ENCODE data around the gene CABYR.
"Not testable (repeated sequence)": the region's sequence is repeated elsewhere in the genome, so short reads cannot be mapped to it uniquely, and the experiment has no call there.

Gene CABYR

DNA sequence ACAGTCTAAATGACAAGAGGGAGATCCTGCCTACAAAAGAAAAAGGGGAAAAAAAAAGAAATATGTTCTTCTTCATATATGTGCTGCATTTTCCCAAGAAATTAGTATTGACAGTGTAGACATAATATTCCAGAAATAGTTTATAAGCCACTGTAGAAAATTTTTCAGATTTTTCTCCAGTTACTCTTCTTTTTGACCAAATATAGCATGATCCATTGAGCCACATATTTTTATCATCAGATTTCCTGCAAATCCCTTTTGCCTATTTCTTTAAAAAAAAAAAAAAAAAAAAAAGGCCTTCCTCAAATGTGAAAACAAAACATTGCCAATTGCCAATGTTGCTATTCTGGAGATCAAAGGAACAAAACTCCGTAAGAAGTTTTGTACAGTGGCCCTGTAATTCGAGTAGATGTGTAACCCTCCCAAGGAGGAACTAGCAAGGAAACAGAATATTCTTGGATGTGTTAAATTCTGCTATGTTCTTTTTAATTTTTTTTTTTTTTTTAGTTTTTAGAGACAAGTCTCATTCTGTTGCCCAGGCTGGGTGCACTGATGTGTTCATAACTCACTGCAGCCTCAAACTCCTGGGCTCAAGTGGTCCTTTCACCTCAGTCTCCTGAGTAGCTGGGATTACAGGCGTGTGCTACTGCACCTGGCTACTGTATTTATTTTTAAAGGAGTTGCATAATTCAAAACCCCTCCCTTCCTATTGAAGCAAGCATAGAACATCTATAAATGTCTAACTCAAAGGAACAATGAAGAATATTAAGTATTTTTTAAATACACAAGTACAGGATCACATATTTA lies 12.5 kb upstream of the CABYR start:
- in situ Hi-C loops (cut with MboI; ENCODE audit: low sequenced_read_pairs) = no loop called here

DNA sequence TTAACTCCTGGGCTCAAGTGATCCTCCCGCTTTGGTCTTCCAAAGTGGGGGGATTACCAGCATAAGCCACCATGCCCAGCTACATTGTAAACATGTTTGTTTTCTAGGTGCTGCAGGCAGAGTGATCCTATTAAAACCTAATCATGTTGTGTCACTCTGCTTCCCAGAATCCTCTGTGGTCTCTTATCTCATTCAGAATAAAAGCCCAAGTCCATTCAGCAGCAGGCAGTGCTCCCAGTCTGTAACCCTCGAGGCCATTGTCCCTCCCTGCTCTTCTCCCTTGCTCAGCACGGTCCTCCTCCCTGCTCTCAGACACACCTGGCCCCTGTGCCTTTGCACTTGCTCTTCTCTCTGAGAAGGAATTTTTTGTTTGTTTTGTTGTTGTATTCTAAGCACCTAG lies 11.1 kb upstream of the CABYR start:
- in situ Hi-C loops (cut with MboI; ENCODE audit: low sequenced_read_pairs) = no loop called here

DNA sequence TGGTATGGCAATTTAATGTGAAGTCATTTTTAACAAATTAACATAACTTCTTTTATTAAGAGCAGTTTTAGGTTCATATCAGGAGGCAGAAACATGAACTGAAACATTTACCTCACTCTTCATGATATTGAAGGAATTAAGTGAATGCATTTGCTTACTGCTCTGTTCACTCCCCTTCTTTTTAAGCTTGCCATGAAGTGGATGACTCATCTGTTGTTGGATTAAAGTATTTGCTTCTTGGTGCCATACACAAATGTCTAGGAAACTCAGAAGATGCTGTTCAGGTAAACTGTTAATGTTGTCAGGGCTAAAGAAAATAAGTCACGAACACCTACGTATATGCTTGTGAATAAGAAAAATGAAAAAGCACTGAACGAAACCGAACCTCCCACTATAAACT lies 10.2 kb upstream of the CABYR start:
- in situ Hi-C loops (cut with MboI; ENCODE audit: low sequenced_read_pairs) = no loop called here

DNA sequence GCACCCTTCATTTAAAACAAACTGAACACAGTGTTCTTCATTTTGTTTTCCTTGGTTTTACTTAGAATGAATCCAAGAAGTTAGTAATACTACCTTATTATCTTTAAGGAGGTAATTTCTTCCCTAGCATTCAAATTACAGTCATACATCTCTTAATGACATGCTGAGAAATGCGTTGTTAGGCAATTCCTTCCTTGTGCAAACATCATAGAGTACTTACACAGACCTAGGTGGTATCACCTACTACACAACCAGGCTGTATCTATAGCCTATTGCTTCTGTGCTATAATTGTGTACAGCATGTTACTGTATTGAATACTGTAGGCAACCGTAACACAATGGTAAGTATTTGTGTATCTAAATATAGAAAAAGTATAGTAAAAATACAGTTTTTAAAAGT lies 8.4 kb upstream of the CABYR start:
- in situ Hi-C loops (cut with MboI; ENCODE audit: low sequenced_read_pairs) = no loop called here

DNA sequence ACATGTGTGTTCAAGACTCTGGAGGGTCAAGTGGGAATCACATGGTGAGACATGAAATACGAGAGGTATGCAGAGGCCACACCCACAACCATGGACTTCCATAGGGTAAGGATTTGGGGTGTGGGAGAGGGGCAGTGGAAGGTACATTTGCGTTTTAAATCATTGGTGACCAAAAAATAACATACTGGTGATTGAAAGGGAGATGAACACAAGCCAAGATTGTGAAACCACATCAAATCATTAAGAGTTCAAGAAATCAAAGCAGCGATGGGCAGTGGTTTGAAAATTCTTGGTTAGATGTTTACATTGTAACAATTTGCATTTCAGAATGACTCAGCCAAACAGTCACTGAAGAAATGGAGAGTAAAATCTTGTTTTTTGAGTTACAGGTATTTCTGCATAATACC lies 1.9 kb upstream of the CABYR start:
- in situ Hi-C loops (cut with MboI; ENCODE audit: low sequenced_read_pairs) = no loop called here

DNA sequence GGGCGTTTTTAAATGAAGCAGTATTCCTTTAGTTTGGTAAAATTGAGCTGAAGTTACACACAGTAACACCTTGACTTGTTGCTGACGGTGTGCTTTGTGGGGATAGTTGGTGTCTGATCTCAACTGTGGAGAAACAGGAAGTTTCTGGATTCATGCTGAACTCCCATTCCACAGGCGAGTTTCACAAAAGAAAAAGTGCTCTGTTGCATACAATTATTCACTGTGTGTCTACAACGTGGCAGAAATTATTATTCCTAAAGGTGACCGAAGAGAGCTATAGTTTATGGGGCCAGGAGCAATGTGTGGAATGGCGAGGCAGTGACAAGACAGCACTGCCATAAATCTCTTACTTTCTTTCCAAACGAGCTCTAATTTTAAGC lies 463 bp upstream of the CABYR start:
- in situ Hi-C loops (cut with MboI; ENCODE audit: low sequenced_read_pairs) = no loop called here

DNA sequence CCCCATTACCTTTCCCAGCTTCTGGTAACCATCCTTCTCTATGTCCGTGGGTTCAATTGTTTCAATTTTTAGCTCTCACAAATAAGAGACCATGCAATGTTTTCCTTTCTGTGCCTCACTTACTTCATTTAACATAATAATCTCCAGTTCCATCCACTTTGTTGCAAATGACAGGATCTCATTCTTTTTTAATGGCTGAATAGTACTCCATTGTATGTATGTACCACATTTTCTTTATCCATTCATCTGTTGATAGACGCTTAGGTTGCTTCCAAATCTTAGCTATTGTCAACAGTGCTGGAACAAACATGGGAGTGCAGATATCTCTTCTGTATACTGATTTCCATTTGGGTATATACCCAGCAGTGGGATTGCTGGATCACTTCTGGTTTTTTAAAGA lies 1.8 kb downstream of the CABYR start:
- in situ Hi-C loops (cut with MboI; ENCODE audit: low sequenced_read_pairs) = no loop called here

DNA sequence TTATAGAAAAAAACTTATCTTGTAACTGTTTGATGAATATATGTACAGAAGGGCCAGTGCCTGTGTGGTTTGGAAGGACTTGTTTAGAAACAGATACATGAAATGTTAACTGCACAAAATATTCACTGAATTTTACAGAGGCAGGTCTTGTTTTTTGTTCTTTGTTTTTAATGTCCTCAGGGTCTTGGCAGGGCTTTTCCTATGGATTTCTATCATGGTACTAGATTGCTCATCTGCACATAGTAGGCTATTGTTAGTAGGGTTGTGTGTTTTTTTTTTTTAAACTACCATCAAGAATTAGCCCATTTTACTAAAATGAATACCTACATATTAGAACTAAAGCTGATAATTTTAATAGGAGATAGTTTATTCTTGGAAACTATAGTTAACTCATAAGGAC lies 3.5 kb downstream of the CABYR start:
- in situ Hi-C loops (cut with MboI; ENCODE audit: low sequenced_read_pairs) = no loop called here

DNA sequence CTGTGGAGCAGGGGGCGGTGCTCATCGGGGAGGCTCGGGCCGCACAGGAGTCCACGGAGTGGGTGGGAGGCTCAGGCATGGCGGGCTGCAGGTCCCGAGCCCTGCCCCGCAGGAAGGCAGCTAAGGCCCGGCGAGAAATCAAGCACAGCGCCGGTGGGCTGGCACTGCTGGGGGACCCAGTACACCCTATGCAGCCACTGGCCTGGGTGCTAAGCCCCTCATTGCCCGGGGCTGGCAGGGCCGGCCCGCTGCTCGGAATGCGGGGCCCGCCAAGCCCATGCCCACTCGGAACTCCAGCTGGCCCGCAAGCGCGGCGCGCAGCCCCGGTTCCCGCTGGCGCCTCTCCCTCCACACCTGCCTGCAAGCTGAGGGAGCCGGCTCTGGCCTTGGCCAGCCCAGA lies 10.7 kb downstream of the CABYR start:
- in situ Hi-C loops (cut with MboI; ENCODE audit: low sequenced_read_pairs) = not testable (repeated sequence)

DNA sequence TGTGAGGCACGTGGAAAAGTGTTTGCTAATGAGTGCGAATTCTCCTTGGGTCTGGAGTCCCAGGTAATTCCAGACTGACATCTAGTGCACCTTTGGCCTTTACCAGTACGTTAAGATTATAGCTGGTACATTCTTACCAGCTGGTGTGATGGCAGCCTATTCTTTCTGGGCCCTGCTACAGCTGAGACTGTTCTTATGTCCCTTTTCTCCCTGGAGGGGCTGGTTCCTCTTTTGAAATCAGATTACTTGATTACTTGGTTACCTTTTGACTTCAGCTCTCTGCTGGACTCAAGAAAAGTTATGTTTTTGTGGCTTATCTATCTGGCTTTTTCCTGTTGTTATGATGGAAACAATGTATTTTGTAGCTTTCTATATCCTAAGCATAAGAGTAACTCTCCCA lies 14.5 kb downstream of the CABYR start:
- in situ Hi-C loops (cut with MboI; ENCODE audit: low sequenced_read_pairs) = no loop called here

DNA sequence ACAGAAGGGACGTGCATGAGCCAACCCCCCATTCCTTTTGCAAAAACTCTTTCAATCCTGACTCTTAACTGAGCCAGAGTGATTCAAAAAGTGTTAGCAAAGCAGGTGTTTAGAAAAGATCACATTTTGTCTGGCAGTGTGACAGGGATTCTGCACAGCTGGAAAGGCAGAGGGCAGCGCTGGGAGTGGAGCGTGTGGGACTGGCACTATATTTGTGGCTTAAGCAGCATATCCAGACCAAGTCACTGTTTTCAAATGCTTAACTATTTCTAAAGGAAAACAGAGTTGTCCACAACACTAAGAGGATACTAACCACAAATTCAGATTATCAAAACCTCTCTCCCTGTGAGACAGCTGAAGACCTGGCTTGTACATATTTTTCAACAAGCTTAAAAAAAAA lies 19.0 kb downstream of the CABYR start:
- in situ Hi-C loops (cut with MboI; ENCODE audit: low sequenced_read_pairs) = no loop called here

DNA sequence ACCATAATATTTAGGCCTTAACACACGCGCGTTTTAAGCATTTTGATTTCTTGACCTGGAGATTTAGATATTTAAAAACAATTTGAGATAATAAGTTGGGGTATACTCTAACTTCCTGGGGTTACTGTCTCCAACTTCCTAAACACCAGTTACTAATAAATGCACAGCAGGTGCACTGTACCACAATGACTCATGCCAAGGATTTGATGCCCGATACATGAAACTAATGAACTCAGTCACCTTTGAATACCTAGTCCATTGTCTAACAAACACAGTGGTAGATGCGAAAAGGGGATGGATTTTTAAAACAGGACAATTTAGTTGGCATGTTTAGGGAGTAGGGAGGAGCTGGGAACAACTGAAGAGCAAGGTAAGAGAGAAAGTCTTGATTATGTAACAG lies 21.2 kb downstream of the CABYR start:
- in situ Hi-C loops (cut with MboI; ENCODE audit: low sequenced_read_pairs) = no loop called here

DNA sequence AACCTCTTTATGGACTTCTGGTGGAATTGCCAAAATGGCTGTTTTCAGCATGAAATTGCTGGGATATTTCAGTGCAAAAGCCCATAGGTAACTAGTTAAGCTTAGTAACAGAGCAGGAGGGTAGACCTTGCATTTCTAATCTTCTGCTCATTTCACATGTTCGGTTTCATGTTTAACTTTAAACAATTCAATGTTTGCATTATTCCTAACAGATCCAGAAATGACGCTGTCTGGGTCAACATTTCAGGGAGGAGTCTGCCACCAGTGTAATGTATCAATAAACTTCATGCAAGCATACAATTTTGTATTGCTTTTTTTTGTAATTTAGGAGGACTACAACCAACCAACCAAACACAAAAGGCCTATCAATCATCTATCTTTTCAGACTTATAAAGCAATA lies 22.4 kb downstream of the CABYR start:
- in situ Hi-C loops (cut with MboI; ENCODE audit: low sequenced_read_pairs) = no loop called here

DNA sequence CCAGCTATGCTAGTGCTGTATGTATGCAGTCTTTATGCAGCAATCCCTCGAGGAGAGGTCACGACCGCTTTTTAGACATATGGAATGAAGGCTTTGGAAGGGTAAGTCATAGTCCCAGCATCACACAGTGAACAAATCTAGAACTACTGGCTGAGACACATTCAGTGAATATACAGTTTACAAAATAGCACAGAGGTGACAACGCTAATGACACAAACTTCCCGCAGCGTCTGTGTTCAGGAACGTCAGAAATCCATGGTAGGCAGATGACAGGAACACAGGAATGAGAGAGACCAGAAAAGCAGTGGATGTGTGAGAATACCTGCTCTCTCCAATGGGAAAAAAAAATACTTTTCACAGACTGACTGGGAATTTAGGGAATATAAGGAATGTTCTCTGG lies 29.6 kb downstream of the CABYR start:
- in situ Hi-C loops (cut with MboI; ENCODE audit: low sequenced_read_pairs) = no loop called here

DNA sequence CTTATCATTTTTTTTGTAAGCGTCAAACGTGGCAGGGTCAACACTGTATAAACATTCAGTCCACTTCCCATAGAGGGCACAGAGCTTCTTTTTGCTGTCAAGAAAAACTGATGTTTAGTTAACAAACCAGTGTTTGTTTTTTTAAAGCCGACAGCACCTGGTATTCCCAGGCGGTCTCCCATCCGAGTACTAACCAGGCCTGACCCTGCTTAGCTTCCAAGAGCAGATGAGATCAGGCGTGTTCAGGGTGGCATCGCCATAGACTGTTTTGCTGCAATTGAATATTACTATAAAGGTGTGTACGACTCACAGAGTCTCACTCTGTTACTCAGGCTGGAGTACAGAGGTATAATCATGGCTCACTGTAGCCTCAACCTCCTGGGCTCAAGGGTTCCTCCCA lies 31.5 kb downstream of the CABYR start:
- in situ Hi-C loops (cut with MboI; ENCODE audit: low sequenced_read_pairs) = no loop called here

DNA sequence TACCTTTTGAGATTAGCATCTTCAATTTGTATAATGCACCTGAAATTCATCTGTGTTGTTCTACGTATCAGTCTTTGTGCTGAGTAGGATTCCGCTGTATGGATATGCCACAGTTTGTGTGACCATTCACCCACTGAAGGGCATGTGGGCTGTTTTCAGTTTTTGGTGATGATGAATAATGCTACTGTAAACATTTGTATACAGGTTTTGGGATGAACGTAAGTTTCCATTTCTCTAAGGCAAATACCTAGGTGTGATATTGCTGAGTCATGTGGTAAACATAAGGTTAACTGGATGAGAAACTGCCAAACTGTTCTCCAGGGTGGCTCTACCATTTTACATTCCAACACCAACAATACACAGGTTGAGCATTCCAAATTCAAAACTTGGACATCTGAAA lies 35.1 kb downstream of the CABYR start:
- in situ Hi-C loops (cut with MboI; ENCODE audit: low sequenced_read_pairs) = no loop called here

DNA sequence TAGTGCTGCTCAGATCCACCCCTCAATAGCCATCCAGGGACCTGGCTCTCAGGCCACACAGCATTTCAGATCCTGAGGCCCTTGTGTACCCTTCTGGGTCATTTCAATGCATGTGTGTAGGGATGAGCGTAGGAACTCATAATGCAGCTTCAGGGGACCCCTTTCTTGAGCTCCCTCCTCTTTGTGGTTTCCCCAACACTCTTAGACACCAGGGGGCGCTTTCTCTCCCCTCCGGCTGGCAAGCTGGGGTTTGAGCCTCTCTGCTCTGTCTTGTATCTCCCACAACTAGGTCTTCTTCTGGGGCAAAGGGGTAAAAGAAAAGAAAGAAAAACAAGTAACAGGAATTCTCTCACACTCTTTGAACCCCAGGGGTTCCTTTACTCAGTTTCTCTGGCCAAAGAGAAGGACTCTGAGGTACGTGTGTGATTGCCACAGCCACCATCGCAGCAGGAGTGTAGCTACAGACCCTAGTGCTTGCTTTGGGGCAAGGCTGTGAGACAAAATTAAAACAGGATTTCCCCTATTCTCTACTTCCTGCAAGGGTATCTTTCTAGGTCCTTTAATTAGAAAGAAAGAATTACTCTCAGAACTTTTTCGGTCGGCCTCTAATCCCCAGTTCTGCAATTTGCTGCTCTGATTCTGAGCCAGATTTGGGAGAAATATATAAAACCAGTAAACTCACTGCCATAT lies 38.0 kb downstream of the CABYR start:
- in situ Hi-C loops (cut with MboI; ENCODE audit: low sequenced_read_pairs) = loop anchor here (25.0 kb wide), 1 partner anchor 310 kb away; no protein-coding TSS in a partner anchor

DNA sequence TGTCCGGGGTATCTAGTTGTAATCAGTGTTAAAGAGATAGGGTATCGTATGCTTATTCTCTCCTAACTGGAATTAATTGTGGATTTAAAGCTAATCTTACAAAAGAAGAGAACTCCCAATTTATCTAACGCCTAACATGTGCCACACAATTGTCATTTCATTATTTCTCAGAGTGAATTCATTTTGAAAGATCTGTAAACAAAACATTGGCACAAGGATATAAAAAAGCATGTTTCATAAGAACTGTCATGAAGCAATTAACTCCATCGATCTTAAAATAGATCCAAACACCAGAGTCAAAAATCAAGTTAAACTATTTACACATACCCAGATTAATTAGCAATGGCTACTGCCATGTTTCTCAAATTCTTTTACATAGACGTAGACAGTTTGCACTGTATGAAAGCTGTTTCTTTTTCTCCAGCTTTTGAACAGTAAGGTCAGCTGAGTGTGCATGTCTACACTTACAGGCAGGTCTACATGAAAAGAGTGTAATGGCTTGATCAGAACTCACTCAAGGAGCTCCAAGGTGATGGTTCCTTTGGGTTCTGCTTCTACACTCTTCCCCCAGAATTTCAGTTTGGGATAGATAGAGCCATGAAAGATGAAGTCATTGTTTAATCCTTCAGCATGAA lies 38.8 kb downstream of the CABYR start:
- in situ Hi-C loops (cut with MboI; ENCODE audit: low sequenced_read_pairs) = loop anchor here (25.0 kb wide), 1 partner anchor 310 kb away; no protein-coding TSS in a partner anchor

DNA sequence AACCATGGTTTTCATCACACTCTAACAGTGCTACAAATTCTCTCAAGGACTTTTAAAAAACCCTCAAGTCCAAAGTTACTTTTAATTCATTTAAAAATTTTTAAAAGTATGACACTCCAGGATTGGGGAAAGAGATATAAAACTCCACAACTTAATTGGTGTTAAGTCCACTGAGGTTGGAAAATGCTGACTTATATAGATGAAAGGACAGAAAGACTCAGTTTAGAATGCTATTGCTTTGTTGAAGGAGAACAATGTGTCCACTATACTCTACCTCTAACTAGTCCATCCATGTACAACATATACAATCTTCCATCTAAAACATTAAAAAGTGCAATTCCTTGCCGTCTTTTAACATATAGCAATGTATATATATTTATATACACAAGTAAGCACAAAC lies 41.2 kb downstream of the CABYR start:
- in situ Hi-C loops (cut with MboI; ENCODE audit: low sequenced_read_pairs) = loop anchor here (25.0 kb wide), 1 partner anchor 307 kb away; no protein-coding TSS in a partner anchor

DNA sequence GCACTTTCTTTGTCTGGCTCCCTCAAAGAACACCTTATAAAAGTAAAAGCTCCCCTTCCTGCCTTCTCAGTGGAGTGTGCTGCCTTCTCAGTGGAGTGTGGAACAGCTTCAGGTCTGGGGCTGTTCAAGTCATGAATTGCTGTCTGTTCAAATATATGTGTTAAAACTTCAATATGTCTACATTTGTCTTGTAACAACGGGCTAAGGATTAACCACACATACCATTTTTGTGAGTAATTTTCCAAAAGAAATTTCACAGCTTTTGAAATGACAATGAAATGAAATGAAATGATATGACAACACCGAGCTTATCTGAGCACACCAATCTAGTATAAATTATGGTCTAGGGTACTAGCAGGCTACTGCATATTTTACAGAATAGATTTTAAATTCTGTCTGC lies 42.9 kb downstream of the CABYR start:
- in situ Hi-C loops (cut with MboI; ENCODE audit: low sequenced_read_pairs) = loop anchor here (25.0 kb wide), 1 partner anchor 305 kb away; no protein-coding TSS in a partner anchor

DNA sequence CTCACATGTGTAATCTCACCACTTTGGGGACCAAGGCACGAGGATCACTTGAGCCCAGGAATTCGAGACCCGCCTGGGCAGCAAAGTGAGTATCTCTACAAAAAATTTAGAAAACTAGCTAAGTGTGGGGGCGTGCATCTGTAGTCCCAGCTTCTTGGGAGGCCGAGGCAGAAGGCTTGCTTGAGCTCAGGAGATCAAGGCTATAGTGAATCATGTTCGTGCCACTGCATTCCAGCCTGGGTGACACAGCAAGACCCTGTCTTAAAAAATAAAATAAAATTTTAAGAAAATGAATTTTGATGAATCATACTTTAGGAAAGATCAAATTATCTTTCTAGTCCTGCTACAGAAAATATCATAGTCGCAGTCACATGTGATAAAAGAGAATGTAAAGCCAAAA lies 46.9 kb downstream of the CABYR start:
- in situ Hi-C loops (cut with MboI; ENCODE audit: low sequenced_read_pairs) = loop anchor here (25.0 kb wide), 1 partner anchor 301 kb away; no protein-coding TSS in a partner anchor

DNA sequence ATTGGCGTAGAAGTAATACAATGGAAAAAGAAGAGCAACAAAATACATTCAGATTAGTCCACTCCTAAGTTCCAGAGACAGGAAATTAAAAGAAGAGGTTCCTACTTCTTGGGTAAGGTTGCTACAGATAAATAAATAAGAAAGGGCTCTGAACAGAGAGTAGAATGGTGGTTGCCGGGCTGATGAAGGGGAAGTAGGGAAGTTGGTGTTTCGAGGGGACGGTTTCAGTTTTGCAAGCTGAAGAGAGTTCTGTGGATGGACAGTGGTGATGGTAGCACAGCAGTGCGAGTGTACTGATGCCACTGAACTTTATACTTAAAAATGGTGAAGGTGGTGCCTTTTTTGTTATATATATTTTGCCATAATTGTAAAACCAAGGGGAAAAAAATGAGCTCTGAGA lies 48.2 kb downstream of the CABYR start:
- in situ Hi-C loops (cut with MboI; ENCODE audit: low sequenced_read_pairs) = loop anchor here (25.0 kb wide), 1 partner anchor 300 kb away; no protein-coding TSS in a partner anchor
